GM12878 (cell line): Measurements from ENCODE around the gene ADAMTS17. TPM values are rescaled to one million over a fixed set of nuclear protein-coding genes. Genes with fewer than 3 reads are reported as not detected.
A peak's percentile ranks its signal among the peaks of the same experiment; 100 is the strongest.

Source experiments
- ATAC-seq: fragments of 200-7000 bp; cut with Tn5 transposase; 3 replicates; pipeline ENCODE4 v1.9.1; 2020; ENCODE audit warnings: mild to moderate bottlenecking, moderate library complexity
- BruUV-seq: library from RNA; stranded (reverse); fragments of 400-500 nt; replicated peaks from 2 replicates; lab custom pipeline; 2021; lab: Mats Ljungman, UMichigan
- CTCF ChIA-PET: fragments of 300-600 bp; sonication (Branson Sonifier 250); formaldehyde crosslinking; extraction: SDS; loops from one replicate; lab custom pipeline; 2021; ENCODE audit warnings: inconsistent platforms; lab: Yijun Ruan, JAX
- POLR2A ChIA-PET: fragments of 350-600 bp; formaldehyde crosslinking; extraction: SDS; loops from one replicate; lab custom pipeline; 2021; ENCODE audit warnings: inconsistent platforms; lab: Charles Lee
- RAD21 ChIA-PET: fragments of 300-600 bp; sonication (Branson Sonifier 250); formaldehyde crosslinking; loops from one replicate; lab custom pipeline; 2023; ENCODE audit warnings: antibody characterized with exemption; ENCODE audit not compliant: unreplicated experiment; lab: Charles Lee
- SMC1A ChIA-PET: fragments of 300-600 bp; sonication (Branson Sonifier 250); formaldehyde crosslinking; loops from one replicate; lab custom pipeline; 2023; ENCODE audit not compliant: unreplicated experiment, uncharacterized antibody; lab: Charles Lee
- DNase-seq: peaks from one replicate; pipeline ENCODE4 v3.0.0-alpha.2; 2011; ENCODE audit warnings: low read depth, low spot score
- FAIRE-seq: peaks from 3 replicates; lab custom pipeline; 2011; peaks lifted over from hg19 to GRCh38; lab: Jason Lieb, UNC
- H2AFZ ChIP-seq: 2 replicates; pipeline ENCODE4 v1.6.0; 2011; ENCODE audit warnings: low read depth, low read length, control low read depth; ENCODE audit not compliant: control insufficient read depth
- H3K27ac ChIP-seq: 2 replicates; pipeline ENCODE4 v1.5.1; 2011; ENCODE audit warnings: control low read depth; ENCODE audit not compliant: control insufficient read depth, insufficient read depth
- H3K27me3 ChIP-seq, 2 experiments: replicated peaks in 1 of 2; 2 replicates each; pipeline versions ENCODE4 v1.6.0 to v1.6.1; 2011; ENCODE audit warnings: low read length in 1 of 2; ENCODE audit not compliant: control insufficient read depth in 2 of 2, insufficient read depth in 2 of 2
- H3K36me3 ChIP-seq, 2 experiments: 2 replicates each; pipeline ENCODE4 v1.5.1; 2011; ENCODE audit warnings: low read length in 1 of 2; ENCODE audit not compliant: control insufficient read depth in 2 of 2, insufficient read depth in 2 of 2
- H3K4me1 ChIP-seq: 2 replicates; pipeline ENCODE4 v1.6.1; 2011; ENCODE audit warnings: mild to moderate bottlenecking, low read length, moderate library complexity, mixed read lengths; ENCODE audit not compliant: control insufficient read depth, insufficient read depth
- H3K4me2 ChIP-seq: 2 replicates; pipeline ENCODE4 v1.6.0; 2011; ENCODE audit warnings: control low read depth; ENCODE audit not compliant: control insufficient read depth, insufficient read depth
- H3K4me3 ChIP-seq: fragments of 200-600 bp; sonication (generic); 2 replicates; pipeline ENCODE4 v1.5.1; 2016
- H3K79me2 ChIP-seq: 2 replicates; pipeline ENCODE4 v1.6.0; 2011; ENCODE audit warnings: low read length; ENCODE audit not compliant: control insufficient read depth, insufficient read depth
- H3K9ac ChIP-seq: 2 replicates; pipeline ENCODE4 v1.8.0; 2011; ENCODE audit warnings: low read length, control low read depth, mixed read lengths; ENCODE audit not compliant: control insufficient read depth, insufficient read depth
- H3K9me3 ChIP-seq: replicated peaks from 3 replicates; pipeline ENCODE4 v1.5.1; 2011; ENCODE audit warnings: mild to moderate bottlenecking, low read length; ENCODE audit not compliant: control insufficient read depth, insufficient read depth
- H4K20me1 ChIP-seq: 2 replicates; pipeline ENCODE4 v1.6.0; 2011; ENCODE audit not compliant: control insufficient read depth, insufficient read depth
- CBFB ChIP-seq: IDR thresholded peaks from 2 replicates; pipeline ENCODE4 v1.6.1; 2016; ENCODE audit warnings: antibody characterized with exemption, low read depth
- DPF2 ChIP-seq: fragments of 450-650 bp; IDR thresholded peaks from 2 replicates; pipeline ENCODE4 v1.6.1; 2017; ENCODE audit warnings: mild to moderate bottlenecking
- GABPA ChIP-seq: IDR thresholded peaks from 2 replicates; pipeline ENCODE4 v1.6.1; 2014; ENCODE audit warnings: antibody characterized with exemption, low read depth, mild to moderate bottlenecking, inconsistent platforms
- HCFC1 ChIP-seq: fragments of 150-350 bp; IDR thresholded peaks from 2 replicates; pipeline ENCODE4 v1.6.1; 2014; ENCODE audit warnings: low read length
- NFIC ChIP-seq: IDR thresholded peaks from 2 replicates; pipeline ENCODE4 v1.6.1; 2012; ENCODE audit warnings: low read depth, mild to moderate bottlenecking, inconsistent platforms, low read length, moderate library complexity
- NR2F1 ChIP-seq: fragments of 450-650 bp; conservative IDR thresholded peaks from 2 replicates; pipeline ENCODE4 v1.6.1; 2017; ENCODE audit warnings: mild to moderate bottlenecking
- PAX5 ChIP-seq: IDR thresholded peaks from 2 replicates; pipeline ENCODE4 v1.6.1; 2011; ENCODE audit warnings: low read depth, low read length, borderline replicate concordance
- RFX5 ChIP-seq: IDR thresholded peaks from 2 replicates; pipeline ENCODE4 v1.6.1; 2011; ENCODE audit warnings: low read depth, low read length, improper control_type of control experiment
- STAT1 ChIP-seq: fragments of 450-650 bp; conservative IDR thresholded peaks from 2 replicates; pipeline ENCODE4 v1.6.1; 2014; ENCODE audit warnings: antibody characterized with exemption, mild to moderate bottlenecking
- SUZ12 ChIP-seq: fragments of 200-600 bp; sonication (generic); IDR thresholded peaks from one replicate; pipeline ENCODE4 v1.6.1; 2018; ENCODE audit warnings: antibody characterized with exemption, mild to moderate bottlenecking; ENCODE audit not compliant: unreplicated experiment
- WGBS: methylation state at CpG from one replicate; pipeline ENCODE4 v1.1.6; 2016; ENCODE audit warnings: low lambda C conversion rate; ENCODE audit not compliant: insufficient replicate concordance, insufficient coverage; ENCODE audit errors: missing lambda C conversion rate; 5-methylcytosine and 5-hydroxymethylcytosine counted together
- in situ Hi-C: fragments of 300-500 bp; cut with MboI; formaldehyde crosslinking; loops from 9 replicates; pipeline ENCODE4 v1.14.3; 2018; ENCODE audit warnings: mixed read lengths
- intact Hi-C: fragments of 100-400 bp; cut with micrococcal nuclease; formaldehyde crosslinking; loops from one replicate; pipeline ENCODE4 v1.14.2; 2022; ENCODE audit not compliant: unreplicated experiment
- polyA plus RNA-seq, 11 experiments: library from polyadenylated mRNA; depleted of rRNA in 4 of 11; unstranded in 6 of 11; stranded (reverse) in 5 of 11; fragments of >200 nt; fragmentation: Nextera tagmentation in 4 of 11; fragmentation: Illumina TruSeq in 1 of 11; extraction: Ambion mirVana in 4 of 11; extraction: Trizol in 1 of 11; gene quantifications; 1 replicate in 1 of 11; 2 replicates in 10 of 11; pipeline versions ENCODE4 v1.2.1 to v1.2.3, GENCODE V29; 2011 to 2016; ENCODE audit warnings: inconsistent platforms in 2 of 11, missing spikeins in 2 of 11, low read depth in 1 of 11
- total RNA-seq, 4 experiments: library from RNA; depleted of rRNA in 3 of 4; stranded (reverse); fragments of >200 nt in 3 of 4; fragmentation: Illumina TruSeq in 1 of 4; extraction: Trizol in 1 of 4; gene quantifications; 2 replicates each; pipeline versions ENCODE4 v1.2.1 to v1.2.3, GENCODE V29; 2013 to 2021
- TF ChIP-seq, protein P1 (sequence below): fragments of 450-650 bp; IDR thresholded peaks from 2 replicates; pipeline ENCODE4 v1.6.1; 2018; ENCODE audit warnings: mild to moderate bottlenecking, low read depth, moderate library complexity; ENCODE audit not compliant: partially characterized antibody
- TF ChIP-seq, protein P2 (sequence below): fragments of 450-650 bp; IDR thresholded peaks from 2 replicates; pipeline ENCODE4 v1.6.1; 2017; ENCODE audit warnings: low read depth, mild to moderate bottlenecking, moderate library complexity
- TF ChIP-seq, protein P3 (sequence below): fragments of 450-650 bp; IDR thresholded peaks from 2 replicates; pipeline ENCODE4 v1.6.1; 2017; ENCODE audit warnings: mild to moderate bottlenecking, low read depth, inconsistent platforms; ENCODE audit not compliant: poor library complexity, severe bottlenecking
- TF ChIP-seq, protein P4 (sequence below): fragments of 450-650 bp; conservative IDR thresholded peaks from 2 replicates; pipeline ENCODE4 v1.6.1; 2017; ENCODE audit warnings: mild to moderate bottlenecking, moderate library complexity

ADAMTS17 gene
- total and polyA plus RNA-seq, 10 of the 15 experiments (the other 5 are each of a cell fraction or from before 2014, with no cell fraction given), result 0.04 to 0.50 (median 0.10) TPM; not detected in 4

- ATAC-seq (no peak), FAIRE-seq (no peak), DNase-seq (no peak)
- Histone ChIP-seq H3K9me3 (no peaks in the 10 kb centered on the region; the same call in 2 of the 3 replicates), H3K9ac (no peak overlapping the region), H4K20me1 (0 out of 2 replicates have a peak, but pooled peaks cover 2% of the 10 kb centered on the region), H3K4me2 (no peak overlapping the region; the same call in 1 of the 2 replicates), H3K27ac (no peak overlapping the region), H3K27me3 (no peaks in the 10 kb centered on the region), H3K36me3 (no peaks in the 10 kb centered on the region), H3K79me2 (no peaks in the 10 kb centered on the region), H2AFZ (peak overlapping the region; percentile 89), H3K4me3 (no peak overlapping the region), H3K4me1 (no peaks in the 10 kb centered on the region)
- TF ChIP-seq PAX5, result no peak
- TF ChIP-seq NFIC, result no peak
- no peak for TF ChIP-seq STAT1
- no peak for TF ChIP-seq RFX5
- TF ChIP-seq DPF2, result no peak
- TF ChIP-seq SUZ12, result no peak
- TF ChIP-seq, protein P1, sequence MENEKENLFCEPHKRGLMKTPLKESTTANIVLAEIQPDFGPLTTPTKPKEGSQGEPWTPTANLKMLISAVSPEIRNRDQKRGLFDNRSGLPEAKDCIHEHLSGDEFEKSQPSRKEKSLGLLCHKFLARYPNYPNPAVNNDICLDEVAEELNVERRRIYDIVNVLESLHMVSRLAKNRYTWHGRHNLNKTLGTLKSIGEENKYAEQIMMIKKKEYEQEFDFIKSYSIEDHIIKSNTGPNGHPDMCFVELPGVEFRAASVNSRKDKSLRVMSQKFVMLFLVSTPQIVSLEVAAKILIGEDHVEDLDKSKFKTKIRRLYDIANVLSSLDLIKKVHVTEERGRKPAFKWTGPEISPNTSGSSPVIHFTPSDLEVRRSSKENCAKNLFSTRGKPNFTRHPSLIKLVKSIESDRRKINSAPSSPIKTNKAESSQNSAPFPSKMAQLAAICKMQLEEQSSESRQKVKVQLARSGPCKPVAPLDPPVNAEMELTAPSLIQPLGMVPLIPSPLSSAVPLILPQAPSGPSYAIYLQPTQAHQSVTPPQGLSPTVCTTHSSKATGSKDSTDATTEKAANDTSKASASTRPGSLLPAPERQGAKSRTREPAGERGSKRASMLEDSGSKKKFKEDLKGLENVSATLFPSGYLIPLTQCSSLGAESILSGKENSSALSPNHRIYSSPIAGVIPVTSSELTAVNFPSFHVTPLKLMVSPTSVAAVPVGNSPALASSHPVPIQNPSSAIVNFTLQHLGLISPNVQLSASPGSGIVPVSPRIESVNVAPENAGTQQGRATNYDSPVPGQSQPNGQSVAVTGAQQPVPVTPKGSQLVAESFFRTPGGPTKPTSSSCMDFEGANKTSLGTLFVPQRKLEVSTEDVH, result no peak
- TF ChIP-seq, protein P2, sequence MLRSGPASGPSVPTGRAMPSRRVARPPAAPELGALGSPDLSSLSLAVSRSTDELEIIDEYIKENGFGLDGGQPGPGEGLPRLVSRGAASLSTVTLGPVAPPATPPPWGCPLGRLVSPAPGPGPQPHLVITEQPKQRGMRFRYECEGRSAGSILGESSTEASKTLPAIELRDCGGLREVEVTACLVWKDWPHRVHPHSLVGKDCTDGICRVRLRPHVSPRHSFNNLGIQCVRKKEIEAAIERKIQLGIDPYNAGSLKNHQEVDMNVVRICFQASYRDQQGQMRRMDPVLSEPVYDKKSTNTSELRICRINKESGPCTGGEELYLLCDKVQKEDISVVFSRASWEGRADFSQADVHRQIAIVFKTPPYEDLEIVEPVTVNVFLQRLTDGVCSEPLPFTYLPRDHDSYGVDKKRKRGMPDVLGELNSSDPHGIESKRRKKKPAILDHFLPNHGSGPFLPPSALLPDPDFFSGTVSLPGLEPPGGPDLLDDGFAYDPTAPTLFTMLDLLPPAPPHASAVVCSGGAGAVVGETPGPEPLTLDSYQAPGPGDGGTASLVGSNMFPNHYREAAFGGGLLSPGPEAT, result no peak
- TF ChIP-seq, protein P3, sequence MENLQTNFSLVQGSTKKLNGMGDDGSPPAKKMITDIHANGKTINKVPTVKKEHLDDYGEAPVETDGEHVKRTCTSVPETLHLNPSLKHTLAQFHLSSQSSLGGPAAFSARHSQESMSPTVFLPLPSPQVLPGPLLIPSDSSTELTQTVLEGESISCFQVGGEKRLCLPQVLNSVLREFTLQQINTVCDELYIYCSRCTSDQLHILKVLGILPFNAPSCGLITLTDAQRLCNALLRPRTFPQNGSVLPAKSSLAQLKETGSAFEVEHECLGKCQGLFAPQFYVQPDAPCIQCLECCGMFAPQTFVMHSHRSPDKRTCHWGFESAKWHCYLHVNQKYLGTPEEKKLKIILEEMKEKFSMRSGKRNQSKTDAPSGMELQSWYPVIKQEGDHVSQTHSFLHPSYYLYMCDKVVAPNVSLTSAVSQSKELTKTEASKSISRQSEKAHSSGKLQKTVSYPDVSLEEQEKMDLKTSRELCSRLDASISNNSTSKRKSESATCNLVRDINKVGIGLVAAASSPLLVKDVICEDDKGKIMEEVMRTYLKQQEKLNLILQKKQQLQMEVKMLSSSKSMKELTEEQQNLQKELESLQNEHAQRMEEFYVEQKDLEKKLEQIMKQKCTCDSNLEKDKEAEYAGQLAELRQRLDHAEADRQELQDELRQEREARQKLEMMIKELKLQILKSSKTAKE, result no peak
- no peak for TF ChIP-seq NR2F1
- TF ChIP-seq HCFC1, result no peak
- TF ChIP-seq CBFB, result no peak
- no peak for TF ChIP-seq GABPA
- TF ChIP-seq, protein P4, sequence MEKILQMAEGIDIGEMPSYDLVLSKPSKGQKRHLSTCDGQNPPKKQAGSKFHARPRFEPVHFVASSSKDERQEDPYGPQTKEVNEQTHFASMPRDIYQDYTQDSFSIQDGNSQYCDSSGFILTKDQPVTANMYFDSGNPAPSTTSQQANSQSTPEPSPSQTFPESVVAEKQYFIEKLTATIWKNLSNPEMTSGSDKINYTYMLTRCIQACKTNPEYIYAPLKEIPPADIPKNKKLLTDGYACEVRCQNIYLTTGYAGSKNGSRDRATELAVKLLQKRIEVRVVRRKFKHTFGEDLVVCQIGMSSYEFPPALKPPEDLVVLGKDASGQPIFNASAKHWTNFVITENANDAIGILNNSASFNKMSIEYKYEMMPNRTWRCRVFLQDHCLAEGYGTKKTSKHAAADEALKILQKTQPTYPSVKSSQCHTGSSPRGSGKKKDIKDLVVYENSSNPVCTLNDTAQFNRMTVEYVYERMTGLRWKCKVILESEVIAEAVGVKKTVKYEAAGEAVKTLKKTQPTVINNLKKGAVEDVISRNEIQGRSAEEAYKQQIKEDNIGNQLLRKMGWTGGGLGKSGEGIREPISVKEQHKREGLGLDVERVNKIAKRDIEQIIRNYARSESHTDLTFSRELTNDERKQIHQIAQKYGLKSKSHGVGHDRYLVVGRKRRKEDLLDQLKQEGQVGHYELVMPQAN, result no peak
- intact Hi-C loops, result loop anchor here (10.0 kb wide), 1 partner anchor 224 kb away; no protein-coding TSS in a partner anchor
- CTCF ChIA-PET, result interaction anchor here (0.9 to 2.5 kb wide), 14 partner anchors 8 to 522 kb away, joined by 3 to 23 read pairs (median 4); partner anchors contain the start of genes ASB7 and LINS1
- SMC1A ChIA-PET, result no interaction called here
- in situ Hi-C loops, result no loop called here
- 62% methylated on average over 19 of the region's 19 CpGs for WGBS
- BruUV-seq, result no TSS peak
- RAD21 ChIA-PET, result interaction anchor here (1.6 kb wide), 1 partner anchor 222 kb away, joined by 3 read pairs; no protein-coding TSS in a partner anchor
- POLR2A ChIA-PET, result no interaction called here
These were observed 8.9 kb upstream of the ADAMTS17 start for GRCh38 chr15:100350434-100351226.
